Limb (tissue), 2 donors: ENCODE data around the gene AP2A2.
A peak's percentile ranks its signal among the peaks of the same experiment; 100 is the strongest.

Source experiments
- DNase-seq, 2 donors: peaks; one replicate each; pipeline ENCODE4 v3.0.0-alpha.2; 2016; ENCODE audit errors: extremely low spot score in 2 of 2

The AP2A2 gene

DNA sequence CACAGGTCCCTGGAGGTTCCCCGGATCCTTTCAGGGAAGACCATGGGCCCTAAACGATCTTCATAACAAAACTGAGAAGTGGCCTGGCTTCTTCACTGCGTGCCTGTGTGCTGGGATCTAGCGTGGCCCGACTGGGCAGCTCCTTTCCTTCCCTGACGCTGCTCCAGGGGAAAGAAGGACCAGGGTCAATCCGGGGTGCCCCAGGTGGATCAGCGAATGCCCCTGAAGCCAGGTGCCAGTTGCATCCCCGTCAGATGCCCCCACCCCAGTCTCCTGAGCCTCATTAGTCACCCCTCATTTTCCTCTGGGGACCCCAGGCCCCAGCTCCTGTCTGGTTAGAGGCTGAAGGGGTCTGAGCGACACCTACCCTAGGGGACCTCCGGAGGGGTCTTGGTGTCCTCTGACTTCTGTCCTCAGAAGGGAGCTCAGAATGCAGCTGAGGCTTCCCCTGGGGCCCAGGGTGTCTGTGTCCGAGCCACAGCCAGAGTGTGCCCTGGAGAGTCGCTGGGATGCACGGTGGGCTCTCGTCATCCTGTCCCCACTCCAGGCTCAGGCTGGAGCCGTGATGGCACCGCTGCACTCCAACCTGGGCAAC is 129.5 kb downstream of the AP2A2 start:
- DNase-seq = peak in 1 of 2 donors; percentile 19

DNA sequence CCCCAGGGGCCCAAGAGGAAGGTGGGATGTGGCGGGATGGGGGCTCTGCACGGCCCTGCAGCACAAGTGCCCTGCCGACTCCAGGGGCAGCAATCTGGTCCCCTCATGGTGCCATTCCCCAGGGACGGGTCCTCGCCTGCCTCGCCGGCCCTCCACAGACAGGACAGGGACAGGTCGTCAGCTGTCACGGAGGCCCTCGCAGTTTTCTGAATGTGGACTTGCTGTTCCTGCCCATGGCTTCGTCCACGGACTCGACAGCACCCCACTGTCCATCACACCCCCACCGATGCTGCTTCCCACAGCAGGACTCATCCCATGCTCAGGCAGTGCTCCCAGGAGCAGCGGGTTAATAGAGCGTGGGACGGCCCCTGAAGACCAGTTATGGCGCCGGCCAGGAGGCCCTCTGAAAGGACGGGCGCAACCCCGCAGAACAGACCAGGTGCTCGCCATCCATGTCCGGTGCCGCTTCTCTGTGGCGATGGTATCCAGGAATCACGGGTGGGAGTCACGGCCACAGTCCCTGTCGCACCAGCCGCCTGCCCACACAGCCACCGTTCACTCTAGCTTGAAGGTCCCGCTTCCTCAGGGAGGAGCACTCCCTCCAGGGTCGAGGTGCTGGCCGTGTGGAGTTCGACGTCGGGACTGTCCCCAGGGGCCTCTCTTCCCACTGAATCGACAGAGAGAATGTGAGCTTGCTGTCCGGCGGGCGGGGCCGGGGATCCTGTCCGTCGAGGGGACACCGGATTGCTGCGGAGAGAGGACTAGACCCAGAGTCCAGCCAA is 130.5 kb downstream of the AP2A2 start:
- DNase-seq = peak in 1 of 2 donors; percentile 24

DNA sequence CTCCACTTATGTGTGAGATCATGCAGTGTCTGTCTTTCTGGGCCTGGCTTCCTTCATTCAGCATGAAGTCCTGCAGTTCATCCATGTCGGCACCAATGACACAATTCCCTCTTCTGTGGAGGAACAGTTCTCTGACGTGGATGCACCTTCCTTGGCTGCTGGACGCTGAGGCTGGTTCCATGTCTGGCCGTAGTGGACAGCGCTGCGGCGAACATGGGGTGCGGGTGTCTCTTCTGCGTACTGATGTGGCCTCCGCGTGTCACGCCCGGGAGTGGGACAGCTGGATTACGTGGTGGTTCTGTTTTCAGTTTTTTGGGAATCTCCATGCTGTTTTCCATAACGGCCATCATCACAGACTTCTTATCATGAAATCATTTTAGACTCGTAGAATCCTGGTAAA is 132.1 kb downstream of the AP2A2 start:
- DNase-seq = no peak

DNA sequence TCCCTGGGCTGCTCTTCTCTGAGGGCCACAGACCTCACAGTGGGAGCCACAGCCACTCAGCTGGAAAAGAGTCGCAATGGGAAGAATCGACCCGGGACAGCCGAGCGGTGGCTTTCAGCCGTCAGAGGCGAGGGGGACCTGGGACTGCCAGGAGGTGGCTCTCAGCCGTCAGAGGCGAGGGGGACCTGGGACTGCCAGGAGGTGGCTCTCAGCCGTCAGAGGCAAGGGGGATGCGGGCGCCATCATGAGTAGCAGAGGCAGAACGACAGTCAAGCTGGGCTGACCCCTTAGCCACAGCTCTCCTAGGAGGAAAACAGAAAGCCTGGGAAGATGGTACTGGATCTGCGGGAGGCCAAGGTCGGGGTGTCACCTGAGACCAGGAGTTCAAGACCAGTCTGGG is 134.1 kb downstream of the AP2A2 start:
- no peak for DNase-seq

DNA sequence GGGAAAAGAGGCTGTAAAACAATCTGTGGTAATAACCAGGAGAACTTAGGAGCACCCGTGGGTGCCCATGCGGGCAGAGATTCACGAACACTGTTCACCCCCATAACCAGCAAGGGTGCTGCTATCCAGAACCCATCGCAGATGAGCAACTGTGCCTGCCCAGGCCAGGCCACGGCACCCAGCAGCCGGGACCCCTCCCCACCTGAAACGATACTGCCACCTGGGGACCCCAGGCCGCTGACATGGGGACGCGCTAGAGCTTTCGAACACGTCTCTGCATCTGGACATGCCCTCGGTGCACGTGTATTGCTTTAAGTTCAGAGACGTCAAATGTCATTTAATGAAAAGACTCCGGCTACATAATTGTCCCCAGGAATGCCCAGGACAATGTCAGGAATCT is 134.7 kb downstream of the AP2A2 start:
- no peak for DNase-seq

DNA sequence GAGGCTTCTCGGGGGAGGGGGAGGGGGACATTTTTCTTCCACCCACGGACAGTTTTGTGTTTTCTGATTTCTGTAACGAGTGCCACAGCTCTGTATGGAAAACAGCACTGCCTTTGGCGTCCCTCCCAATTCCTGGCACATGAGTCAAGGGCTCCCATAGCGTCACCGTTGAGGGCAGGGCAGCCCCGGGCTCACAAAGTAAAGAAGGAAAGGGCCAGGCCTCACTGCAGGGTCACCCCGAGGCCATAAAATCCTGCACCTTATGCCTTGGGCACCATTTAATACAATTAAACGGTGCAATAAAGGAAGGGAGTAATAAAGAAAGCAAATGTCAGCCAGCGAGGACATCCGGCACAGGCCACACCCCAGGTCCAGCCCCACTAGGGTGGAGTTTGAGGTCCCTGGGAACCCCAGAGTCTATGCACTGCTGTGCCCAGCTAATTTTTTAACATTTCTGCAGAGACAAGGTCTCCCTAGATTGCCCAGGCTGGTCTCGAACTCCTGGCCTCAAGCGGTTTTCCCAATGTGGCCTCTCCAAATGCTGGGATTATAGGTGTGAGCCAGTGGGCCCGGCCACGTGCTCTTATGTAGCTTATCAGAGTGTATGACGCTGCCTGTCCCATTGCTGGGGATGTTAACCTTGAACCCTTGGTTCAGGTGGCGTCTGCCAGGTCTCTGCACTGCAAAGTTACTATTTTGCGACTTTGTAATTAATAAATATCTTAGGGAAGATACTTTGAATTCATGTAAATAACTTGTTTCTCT is 135.4 kb downstream of the AP2A2 start:
- no peak for DNase-seq
